GM19099 (cell line): Measurements from ENCODE around the gene NKAPD1.

Experiments used
- POLR2A ChIP-seq: IDR thresholded peaks from 3 replicates; pipeline ENCODE4 v1.6.1; 2011; ENCODE audit warnings: low read depth; ENCODE audit not compliant: insufficient read length; ENCODE audit errors: extremely low read depth

Gene NKAPD1

GRCh38 chr11:112082729-112083128, 8.6 kb downstream of the NKAPD1 start:
- TF ChIP-seq POLR2A = no peak

GRCh38 chr11:112085822-112086421, 11.8 kb downstream of the NKAPD1 start:
- no peak for TF ChIP-seq POLR2A

GRCh38 chr11:112086422-112087191, 12.5 kb downstream of the NKAPD1 start, which contains the start of the genes SDHD and TIMM8B:
Gene SDHD, plus strand, starts transcription at chr11:112086873. Its CDS starts 35 bp downstream, at chr11:112086908.
Gene TIMM8B, minus strand, starts transcription at chr11:112086756. Its CDS starts 33 bp downstream, at chr11:112086723.
- TF ChIP-seq POLR2A = peak; percentile 91

GRCh38 chr11:112087212-112087611, 13.1 kb downstream of the NKAPD1 start:
- TF ChIP-seq POLR2A = no peak

GRCh38 chr11:112096194-112096593, 22.1 kb downstream of the NKAPD1 start:
- no peak for TF ChIP-seq POLR2A

- no peak for TF ChIP-seq POLR2A
Measured at GRCh38 chr11:112097734-112098528, 23.8 kb downstream of the NKAPD1 start.

- TF ChIP-seq POLR2A = no peak
Measured at GRCh38 chr11:112100462-112100861, 26.4 kb downstream of the NKAPD1 start.

GRCh38 chr11:112103446-112103845, 29.3 kb downstream of the NKAPD1 start:
- no peak for TF ChIP-seq POLR2A

- no peak for TF ChIP-seq POLR2A
Measured at GRCh38 chr11:112106070-112106469, 32.0 kb downstream of the NKAPD1 start.

GRCh38 chr11:112113539-112114457, 39.7 kb downstream of the NKAPD1 start:
- TF ChIP-seq POLR2A = no peak

- TF ChIP-seq POLR2A = no peak
Measured at GRCh38 chr11:112114460-112114859, 40.4 kb downstream of the NKAPD1 start.

GRCh38 chr11:112115386-112115785, 41.3 kb downstream of the NKAPD1 start:
- TF ChIP-seq POLR2A = no peak

- TF ChIP-seq POLR2A = no peak
Measured at GRCh38 chr11:112118176-112118575, 44.1 kb downstream of the NKAPD1 start.

GRCh38 chr11:112121981-112122615, 48.0 kb downstream of the NKAPD1 start:
- TF ChIP-seq POLR2A = no peak
